Retinal pigment epithelial cell (primary cell): ENCODE measurements around the gene ASB7.
A peak's percentile ranks its signal among the peaks of the same experiment; 100 is the strongest.

Experiments
- DNase-seq: peaks from one replicate; pipeline ENCODE4 v3.0.0-alpha.2; 2010; ENCODE audit warnings: low read depth
- H3K4me3 ChIP-seq: 2 replicates; pipeline ENCODE4 v1.5.1; 2011; ENCODE audit warnings: mild to moderate bottlenecking, low read length, control low read depth, moderate library complexity
- CTCF ChIP-seq: conservative IDR thresholded peaks from 2 replicates; pipeline ENCODE4 v1.5.1; 2011; ENCODE audit warnings: low read depth, low read length, control low read depth, inconsistent platforms

ASB7 gene

GRCh38 chr15:100596792-100597191 lies 5.6 kb upstream of the ASB7 start:
- DNase-seq: no peak
- TF ChIP-seq CTCF: no peak
- H3K4me3 ChIP-seq: no peak overlapping the region

DNA sequence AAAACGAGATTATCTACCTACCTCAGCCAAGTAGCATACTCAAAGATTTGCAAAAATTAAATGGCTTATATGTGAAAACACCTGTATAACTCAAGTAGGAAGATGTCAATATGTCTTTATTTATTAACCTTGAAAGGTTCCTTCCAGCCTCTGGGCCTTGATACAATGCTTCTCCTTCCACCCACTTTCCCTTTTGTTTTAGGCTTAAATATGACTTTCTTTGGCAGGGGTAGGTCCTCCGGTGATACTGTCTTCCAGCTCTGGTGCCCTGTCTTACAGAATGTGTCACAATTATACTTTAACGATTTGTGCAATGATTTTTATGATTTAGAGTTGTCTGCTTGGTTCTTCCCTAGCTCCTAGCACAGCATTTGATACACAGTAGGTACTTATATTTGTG lies 4.5 kb upstream of the ASB7 start:
- DNase-seq: no peak
- H3K4me3 ChIP-seq: no peak overlapping the region
- no peak for TF ChIP-seq CTCF

DNA sequence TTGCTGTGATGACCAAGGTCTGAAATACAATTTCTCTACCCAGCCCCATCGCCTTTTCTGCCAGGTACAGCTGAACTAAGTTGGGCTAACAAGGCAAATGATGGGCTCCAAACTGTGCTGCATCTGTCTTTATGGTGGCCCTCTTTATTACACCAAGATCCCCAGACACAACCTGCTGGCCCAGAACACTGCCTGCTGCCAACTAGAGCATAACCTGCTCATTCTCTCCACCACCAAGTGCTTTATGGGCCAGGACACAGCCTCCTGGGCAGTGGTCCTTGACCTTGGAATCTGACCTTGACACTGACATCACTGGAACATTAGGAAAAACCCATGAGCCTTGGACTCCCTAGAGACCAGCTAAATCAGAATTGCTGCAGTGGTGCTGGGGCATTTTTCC lies 3.7 kb upstream of the ASB7 start:
- H3K4me3 ChIP-seq: no peak overlapping the region
- DNase-seq: no peak
- no peak for TF ChIP-seq CTCF

- peak overlapping the region; percentile 98 for H3K4me3 ChIP-seq
- no peak for DNase-seq
- TF ChIP-seq CTCF: no peak
Measured at GRCh38 chr15:100601163-100601562, 1.2 kb upstream of the ASB7 start.

GRCh38 chr15:100601617-100602063 lies 749 bp upstream of the ASB7 start:
- peak overlapping the region; percentile 98 for H3K4me3 ChIP-seq
- no peak for TF ChIP-seq CTCF
- DNase-seq: no peak

- H3K4me3 ChIP-seq: peak overlapping the region; percentile 97
- no peak for DNase-seq
- TF ChIP-seq CTCF: no peak
Measured at GRCh38 chr15:100602823-100603393, 519 bp downstream of the ASB7 start.

GRCh38 chr15:100612539-100612938 lies 10.2 kb downstream of the ASB7 start:
- no peak overlapping the region for H3K4me3 ChIP-seq
- DNase-seq: no peak
- TF ChIP-seq CTCF: no peak
